HepG2 (cell line): ENCODE measurements around the gene SURF6. TPM values are rescaled to one million over a fixed set of nuclear protein-coding genes. Genes with fewer than 3 reads are reported as not detected.

Experiments used
- BRCA1 ChIP-seq: sonication (generic); formaldehyde crosslinking; IDR thresholded peaks from 2 replicates; pipeline ENCODE4 v1.4.0; 2020; ENCODE audit warnings: missing genetic modification reagents
- CENPT ChIP-seq: sonication (generic); formaldehyde crosslinking; IDR thresholded peaks from 2 replicates; pipeline ENCODE4 v1.8.0; 2022; ENCODE audit warnings: low read depth, mild to moderate bottlenecking, moderate library complexity, missing genetic modification reagents
- ERF ChIP-seq: IDR thresholded peaks from 2 replicates; pipeline ENCODE4 v1.6.1; 2018; ENCODE audit warnings: missing biosample characterization, missing genetic modification reagents
- HDAC1 ChIP-seq: sonication (generic); formaldehyde crosslinking; IDR thresholded peaks from 2 replicates; pipeline ENCODE4 v1.5.1; 2020; ENCODE audit warnings: mild to moderate bottlenecking, missing genetic modification reagents
- HES4 ChIP-seq: sonication (generic); formaldehyde crosslinking; IDR thresholded peaks from 2 replicates; pipeline ENCODE4 v1.9.0; 2021; ENCODE audit warnings: mild to moderate bottlenecking, missing genetic modification reagents, borderline replicate concordance
- HNRNPLL ChIP-seq: fragments of 200-400 bp; formaldehyde crosslinking; IDR thresholded peaks from 2 replicates; pipeline ENCODE4 v1.6.1; 2017; ENCODE audit warnings: mild to moderate bottlenecking, low read depth, low read length; ENCODE audit not compliant: poor library complexity, severe bottlenecking
- MIER3 ChIP-seq: IDR thresholded peaks from 2 replicates; pipeline ENCODE4 v1.6.1; 2016; ENCODE audit warnings: missing compliant biosample characterization, borderline replicate concordance
- PCBP2 ChIP-seq: fragments of 200-400 bp; formaldehyde crosslinking; optimal IDR thresholded peaks from 2 replicates; pipeline ENCODE3; 2018; ENCODE audit warnings: low read length, low read depth; ENCODE audit not compliant: poor library complexity, severe bottlenecking
- RXRA ChIP-seq: sonication (generic); formaldehyde crosslinking; IDR thresholded peaks from 2 replicates; pipeline ENCODE4 v1.5.1; 2020; ENCODE audit warnings: missing genetic modification reagents
- RXRB ChIP-seq: IDR thresholded peaks from 2 replicates; pipeline ENCODE4 v1.6.1; 2016; ENCODE audit warnings: borderline replicate concordance, missing genetic modification reagents, missing compliant biosample characterization
- TCF7 ChIP-seq: sonication (generic); IDR thresholded peaks from 2 replicates; pipeline ENCODE4 v1.6.1; 2016; ENCODE audit warnings: antibody characterized with exemption, low read depth
- YEATS4 ChIP-seq: sonication (generic); formaldehyde crosslinking; IDR thresholded peaks from 2 replicates; pipeline ENCODE4 v1.4.0; 2020; ENCODE audit warnings: missing genetic modification reagents, borderline replicate concordance
- ZMYM2 ChIP-seq: sonication (generic); formaldehyde crosslinking; IDR thresholded peaks from 2 replicates; pipeline ENCODE4 v1.8.0; 2022; ENCODE audit warnings: mild to moderate bottlenecking, missing genetic modification reagents
- ZNF160 ChIP-seq: sonication (generic); formaldehyde crosslinking; IDR thresholded peaks from 2 replicates; pipeline ENCODE4 v1.8.0; 2022; ENCODE audit warnings: mild to moderate bottlenecking, inconsistent platforms, missing genetic modification reagents
- ZNF567 ChIP-seq: sonication (generic); formaldehyde crosslinking; IDR thresholded peaks from 2 replicates; pipeline ENCODE4 v1.8.1; 2023; ENCODE audit warnings: mild to moderate bottlenecking, missing genetic modification reagents, borderline replicate concordance
- ZNF569 ChIP-seq: sonication (generic); formaldehyde crosslinking; IDR thresholded peaks from 2 replicates; pipeline ENCODE4 v1.5.0; 2020; ENCODE audit warnings: mild to moderate bottlenecking, missing genetic modification reagents, moderate library complexity, borderline replicate concordance
- ZNF768 ChIP-seq: sonication (generic); formaldehyde crosslinking; IDR thresholded peaks from 2 replicates; pipeline ENCODE4 v1.4.0; 2020; ENCODE audit warnings: missing genetic modification reagents
- ZNF883 ChIP-seq: sonication (generic); formaldehyde crosslinking; IDR thresholded peaks from 2 replicates; pipeline ENCODE4 v1.5.1; 2020; ENCODE audit warnings: mild to moderate bottlenecking, missing genetic modification reagents; ENCODE audit errors: not compliant biosample characterization
- polyA plus RNA-seq, 8 experiments: library from polyadenylated mRNA; depleted of rRNA in 3 of 8; stranded (reverse) in 7 of 8; unstranded in 1 of 8; fragments of >200 nt; fragmentation: Illumina TruSeq in 4 of 8; extraction: Trizol in 4 of 8; gene quantifications; 2 replicates each; pipeline versions ENCODE4 v1.2.1 to v1.2.3, GENCODE V29; 2011 to 2016; ENCODE audit warnings: low read depth in 4 of 8, missing spikeins in 1 of 8, mixed read lengths in 1 of 8; ENCODE audit not compliant: insufficient read depth in 1 of 8
- total RNA-seq, 5 experiments: library from RNA; depleted of rRNA; stranded (reverse); fragments of >200 nt; fragmentation: Illumina TruSeq; extraction: Trizol; gene quantifications; 2 replicates each; pipeline ENCODE4 v1.2.3, GENCODE V29; 2016; ENCODE audit warnings: low read depth in 1 of 5
- TF ChIP-seq, protein P1 (sequence below): sonication (generic); formaldehyde crosslinking; IDR thresholded peaks from 2 replicates; pipeline ENCODE4 v1.4.0; 2020; ENCODE audit warnings: missing genetic modification reagents
- TF ChIP-seq, protein P2 (sequence below): sonication (generic); formaldehyde crosslinking; IDR thresholded peaks from 2 replicates; pipeline ENCODE4 v1.4.0; 2020; ENCODE audit warnings: mild to moderate bottlenecking, missing genetic modification reagents
- TF ChIP-seq, protein P3 (sequence below): sonication (generic); formaldehyde crosslinking; IDR thresholded peaks from 2 replicates; pipeline ENCODE4 v1.5.0; 2020; ENCODE audit warnings: mild to moderate bottlenecking, missing genetic modification reagents, moderate library complexity
- TF ChIP-seq, protein P4 (sequence below): IDR thresholded peaks from 2 replicates; pipeline ENCODE4 v1.6.1; 2016; ENCODE audit warnings: low read depth, missing genetic modification reagents, missing compliant biosample characterization

SURF6 gene
- total and polyA plus RNA-seq, 2 of the 13 experiments (the other 11 are each of a cell fraction or from before 2014, with no cell fraction given), result 5.9 to 14.7 TPM

DNA sequence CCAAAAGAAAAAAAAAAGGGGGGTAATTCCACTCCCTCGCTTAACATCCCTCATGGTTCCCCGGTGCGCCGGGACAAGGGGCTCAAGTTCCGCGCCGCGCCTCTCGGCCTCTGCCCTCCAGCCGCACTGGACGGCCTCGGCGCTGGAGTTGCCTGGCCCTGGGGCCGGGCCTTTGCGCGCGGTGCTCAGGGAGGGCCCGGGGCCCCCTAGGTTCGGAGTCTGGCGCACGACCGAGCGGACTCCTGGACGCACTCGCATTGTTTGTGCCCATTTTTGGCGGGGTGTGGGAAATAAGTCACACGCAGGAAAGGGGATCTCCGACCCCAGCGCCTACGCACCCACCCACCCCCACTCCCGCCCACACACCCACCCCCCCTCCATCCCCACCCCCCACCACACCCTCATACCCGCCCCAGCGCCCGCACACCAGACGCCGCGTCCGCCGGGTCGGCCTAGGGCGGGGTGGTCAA is 11.6 kb upstream of the SURF6 start (continued):
- TF ChIP-seq RXRB (CRISPR knock-in tag) (no peak), ZNF567 (CRISPR knock-in tag) (no peak), TCF7 (no peak), ZNF569 (CRISPR knock-in tag) (no peak), RXRA (CRISPR knock-in tag) (0 out of 2 replicates have a peak, but pooled peaks have one; percentile 11), HDAC1 (CRISPR knock-in tag) (no peak), BRCA1 (CRISPR knock-in tag) (no peak), HNRNPLL (peak; percentile 38), ZMYM2 (CRISPR knock-in tag) (no peak), ZNF768 (CRISPR knock-in tag) (no peak), HES4 (no peak), CENPT (CRISPR knock-in tag) (no peak), PCBP2 (peak; percentile 58), ERF (no peak), ZNF883 (CRISPR knock-in tag) (no peak), MIER3 (CRISPR knock-in tag) (no peak), ZNF160 (no peak), YEATS4 (CRISPR knock-in tag) (peak; percentile 45; the same call in 1 of the 2 replicates)
- TF ChIP-seq, protein P1, sequence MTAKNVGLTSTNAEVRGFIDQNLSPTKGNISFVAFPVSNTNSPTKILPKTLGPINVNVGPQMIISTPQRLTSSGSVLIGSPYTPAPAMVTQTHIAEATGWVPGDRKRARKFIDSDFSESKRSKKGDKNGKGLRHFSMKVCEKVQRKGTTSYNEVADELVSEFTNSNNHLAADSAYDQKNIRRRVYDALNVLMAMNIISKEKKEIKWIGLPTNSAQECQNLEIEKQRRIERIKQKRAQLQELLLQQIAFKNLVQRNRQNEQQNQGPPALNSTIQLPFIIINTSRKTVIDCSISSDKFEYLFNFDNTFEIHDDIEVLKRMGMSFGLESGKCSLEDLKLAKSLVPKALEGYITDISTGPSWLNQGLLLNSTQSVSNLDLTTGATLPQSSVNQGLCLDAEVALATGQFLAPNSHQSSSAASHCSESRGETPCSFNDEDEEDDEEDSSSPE (CRISPR knock-in tag), result no peak
- TF ChIP-seq, protein P2, sequence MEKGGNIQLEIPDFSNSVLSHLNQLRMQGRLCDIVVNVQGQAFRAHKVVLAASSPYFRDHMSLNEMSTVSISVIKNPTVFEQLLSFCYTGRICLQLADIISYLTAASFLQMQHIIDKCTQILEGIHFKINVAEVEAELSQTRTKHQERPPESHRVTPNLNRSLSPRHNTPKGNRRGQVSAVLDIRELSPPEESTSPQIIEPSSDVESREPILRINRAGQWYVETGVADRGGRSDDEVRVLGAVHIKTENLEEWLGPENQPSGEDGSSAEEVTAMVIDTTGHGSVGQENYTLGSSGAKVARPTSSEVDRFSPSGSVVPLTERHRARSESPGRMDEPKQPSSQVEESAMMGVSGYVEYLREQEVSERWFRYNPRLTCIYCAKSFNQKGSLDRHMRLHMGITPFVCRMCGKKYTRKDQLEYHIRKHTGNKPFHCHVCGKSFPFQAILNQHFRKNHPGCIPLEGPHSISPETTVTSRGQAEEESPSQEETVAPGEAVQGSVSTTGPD (CRISPR knock-in tag), result no peak
- TF ChIP-seq, protein P3, sequence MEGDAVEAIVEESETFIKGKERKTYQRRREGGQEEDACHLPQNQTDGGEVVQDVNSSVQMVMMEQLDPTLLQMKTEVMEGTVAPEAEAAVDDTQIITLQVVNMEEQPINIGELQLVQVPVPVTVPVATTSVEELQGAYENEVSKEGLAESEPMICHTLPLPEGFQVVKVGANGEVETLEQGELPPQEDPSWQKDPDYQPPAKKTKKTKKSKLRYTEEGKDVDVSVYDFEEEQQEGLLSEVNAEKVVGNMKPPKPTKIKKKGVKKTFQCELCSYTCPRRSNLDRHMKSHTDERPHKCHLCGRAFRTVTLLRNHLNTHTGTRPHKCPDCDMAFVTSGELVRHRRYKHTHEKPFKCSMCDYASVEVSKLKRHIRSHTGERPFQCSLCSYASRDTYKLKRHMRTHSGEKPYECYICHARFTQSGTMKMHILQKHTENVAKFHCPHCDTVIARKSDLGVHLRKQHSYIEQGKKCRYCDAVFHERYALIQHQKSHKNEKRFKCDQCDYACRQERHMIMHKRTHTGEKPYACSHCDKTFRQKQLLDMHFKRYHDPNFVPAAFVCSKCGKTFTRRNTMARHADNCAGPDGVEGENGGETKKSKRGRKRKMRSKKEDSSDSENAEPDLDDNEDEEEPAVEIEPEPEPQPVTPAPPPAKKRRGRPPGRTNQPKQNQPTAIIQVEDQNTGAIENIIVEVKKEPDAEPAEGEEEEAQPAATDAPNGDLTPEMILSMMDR (CRISPR knock-in tag), result 0 out of 2 replicates have a peak, but pooled peaks have one; percentile 1
- TF ChIP-seq, protein P4, sequence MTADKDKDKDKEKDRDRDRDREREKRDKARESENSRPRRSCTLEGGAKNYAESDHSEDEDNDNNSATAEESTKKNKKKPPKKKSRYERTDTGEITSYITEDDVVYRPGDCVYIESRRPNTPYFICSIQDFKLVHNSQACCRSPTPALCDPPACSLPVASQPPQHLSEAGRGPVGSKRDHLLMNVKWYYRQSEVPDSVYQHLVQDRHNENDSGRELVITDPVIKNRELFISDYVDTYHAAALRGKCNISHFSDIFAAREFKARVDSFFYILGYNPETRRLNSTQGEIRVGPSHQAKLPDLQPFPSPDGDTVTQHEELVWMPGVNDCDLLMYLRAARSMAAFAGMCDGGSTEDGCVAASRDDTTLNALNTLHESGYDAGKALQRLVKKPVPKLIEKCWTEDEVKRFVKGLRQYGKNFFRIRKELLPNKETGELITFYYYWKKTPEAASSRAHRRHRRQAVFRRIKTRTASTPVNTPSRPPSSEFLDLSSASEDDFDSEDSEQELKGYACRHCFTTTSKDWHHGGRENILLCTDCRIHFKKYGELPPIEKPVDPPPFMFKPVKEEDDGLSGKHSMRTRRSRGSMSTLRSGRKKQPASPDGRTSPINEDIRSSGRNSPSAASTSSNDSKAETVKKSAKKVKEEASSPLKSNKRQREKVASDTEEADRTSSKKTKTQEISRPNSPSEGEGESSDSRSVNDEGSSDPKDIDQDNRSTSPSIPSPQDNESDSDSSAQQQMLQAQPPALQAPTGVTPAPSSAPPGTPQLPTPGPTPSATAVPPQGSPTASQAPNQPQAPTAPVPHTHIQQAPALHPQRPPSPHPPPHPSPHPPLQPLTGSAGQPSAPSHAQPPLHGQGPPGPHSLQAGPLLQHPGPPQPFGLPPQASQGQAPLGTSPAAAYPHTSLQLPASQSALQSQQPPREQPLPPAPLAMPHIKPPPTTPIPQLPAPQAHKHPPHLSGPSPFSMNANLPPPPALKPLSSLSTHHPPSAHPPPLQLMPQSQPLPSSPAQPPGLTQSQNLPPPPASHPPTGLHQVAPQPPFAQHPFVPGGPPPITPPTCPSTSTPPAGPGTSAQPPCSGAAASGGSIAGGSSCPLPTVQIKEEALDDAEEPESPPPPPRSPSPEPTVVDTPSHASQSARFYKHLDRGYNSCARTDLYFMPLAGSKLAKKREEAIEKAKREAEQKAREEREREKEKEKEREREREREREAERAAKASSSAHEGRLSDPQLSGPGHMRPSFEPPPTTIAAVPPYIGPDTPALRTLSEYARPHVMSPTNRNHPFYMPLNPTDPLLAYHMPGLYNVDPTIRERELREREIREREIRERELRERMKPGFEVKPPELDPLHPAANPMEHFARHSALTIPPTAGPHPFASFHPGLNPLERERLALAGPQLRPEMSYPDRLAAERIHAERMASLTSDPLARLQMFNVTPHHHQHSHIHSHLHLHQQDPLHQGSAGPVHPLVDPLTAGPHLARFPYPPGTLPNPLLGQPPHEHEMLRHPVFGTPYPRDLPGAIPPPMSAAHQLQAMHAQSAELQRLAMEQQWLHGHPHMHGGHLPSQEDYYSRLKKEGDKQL (CRISPR knock-in tag), result no peak
